Osteocyte (in vitro differentiated cells): ENCODE data around the gene RRP9. TPM values are rescaled to one million over a fixed set of nuclear protein-coding genes. Genes with fewer than 3 reads are reported as not detected.
A peak's percentile ranks its signal among the peaks of the same experiment; 100 is the strongest.

Experiments used
- DNase-seq: peaks from one replicate; pipeline ENCODE4 v3.0.0; 2021; ENCODE audit warnings: mixed read lengths; ENCODE audit not compliant: unreplicated experiment; ENCODE audit errors: extremely low spot score
- H3K27ac Mint-ChIP-seq: one replicate; pipeline ENCODE4 v1.8.0; 2021; ENCODE audit warnings: mild to moderate bottlenecking, mixed read lengths; ENCODE audit not compliant: unreplicated experiment
- H3K27me3 Mint-ChIP-seq: one replicate; pipeline ENCODE4 v1.8.0; 2021; ENCODE audit warnings: mixed read lengths; ENCODE audit not compliant: unreplicated experiment
- H3K36me3 Mint-ChIP-seq: one replicate; pipeline ENCODE4 v1.8.0; 2021; ENCODE audit warnings: mixed read lengths; ENCODE audit not compliant: unreplicated experiment
- H3K4me1 Mint-ChIP-seq: one replicate; pipeline ENCODE4 v1.8.0; 2021; ENCODE audit warnings: mixed read lengths; ENCODE audit not compliant: unreplicated experiment
- H3K4me3 Mint-ChIP-seq: one replicate; pipeline ENCODE4 v1.8.0; 2021; ENCODE audit warnings: mild to moderate bottlenecking, moderate library complexity, mixed read lengths; ENCODE audit not compliant: unreplicated experiment
- H3K9me3 Mint-ChIP-seq: one replicate; pipeline ENCODE4 v1.8.0; 2021; ENCODE audit warnings: mixed read lengths; ENCODE audit not compliant: unreplicated experiment
- CTCF ChIP-seq: fragments of 200-600 bp; sonication (generic); IDR thresholded peaks from 2 replicates; pipeline ENCODE4 v1.5.0; 2021; ENCODE audit warnings: antibody characterized with exemption, mild to moderate bottlenecking, moderate library complexity
- total RNA-seq: library from RNA; stranded (reverse); gene quantifications from 2 replicates; pipeline ENCODE4 v1.2.1, GENCODE V29; 2021

Gene RRP9
- total RNA-seq, 1 donor from 2014 or later, result 20.7 TPM

- TF ChIP-seq CTCF, result no peak
- peaks cover 4% of the 10 kb centered on the region for H3K36me3 Mint-ChIP-seq
- H3K9me3 Mint-ChIP-seq, result no peaks in the 10 kb centered on the region
- H3K4me3 Mint-ChIP-seq, result peak overlapping the region; percentile 74
- H3K27me3 Mint-ChIP-seq, result no peaks in the 10 kb centered on the region
- H3K27ac Mint-ChIP-seq, result peak overlapping the region; percentile 89
- DNase-seq, result peak; percentile 83
- peaks cover 26% of the 10 kb centered on the region for H3K4me1 Mint-ChIP-seq
Observed at GRCh38 chr3:51942603-51943450, 1.1 kb upstream of the RRP9 start.

GRCh38 chr3:51941463-51941797 lies 274 bp downstream of the RRP9 start:
- no peaks in the 10 kb centered on the region for H3K27me3 Mint-ChIP-seq
- peak overlapping the region; percentile 65 for H3K27ac Mint-ChIP-seq
- H3K4me1 Mint-ChIP-seq, result peaks cover 26% of the 10 kb centered on the region
- TF ChIP-seq CTCF, result no peak
- H3K4me3 Mint-ChIP-seq, result peak overlapping the region; percentile 84
- no peak for DNase-seq
- no peaks in the 10 kb centered on the region for H3K9me3 Mint-ChIP-seq
- H3K36me3 Mint-ChIP-seq, result peaks cover 15% of the 10 kb centered on the region

GRCh38 chr3:51940648-51941462 lies 849 bp downstream of the RRP9 start:
- no peak for TF ChIP-seq CTCF
- peak overlapping the region; percentile 84 for H3K4me3 Mint-ChIP-seq
- peak; percentile 57 for DNase-seq
- peaks cover 18% of the 10 kb centered on the region for H3K36me3 Mint-ChIP-seq
- no peaks in the 10 kb centered on the region for H3K9me3 Mint-ChIP-seq
- no peaks in the 10 kb centered on the region for H3K27me3 Mint-ChIP-seq
- peak overlapping the region; percentile 65 for H3K27ac Mint-ChIP-seq
- H3K4me1 Mint-ChIP-seq, result peaks cover 26% of the 10 kb centered on the region

GRCh38 chr3:51938780-51939425 lies 2.8 kb downstream of the RRP9 start:
- no peaks in the 10 kb centered on the region for H3K9me3 Mint-ChIP-seq
- no peaks in the 10 kb centered on the region for H3K27me3 Mint-ChIP-seq
- peak; percentile 60 for DNase-seq
- H3K4me3 Mint-ChIP-seq, result no peak overlapping the region
- H3K4me1 Mint-ChIP-seq, result peaks cover 23% of the 10 kb centered on the region
- no peak for TF ChIP-seq CTCF
- H3K27ac Mint-ChIP-seq, result no peak overlapping the region
- H3K36me3 Mint-ChIP-seq, result peaks cover 27% of the 10 kb centered on the region
